Mucosa of descending colon (tissue), 3 donors: ENCODE results near the gene SECTM1. TPM values are rescaled to one million over a fixed set of nuclear protein-coding genes. Genes with fewer than 3 reads are reported as not detected.
A peak's percentile ranks its signal among the peaks of the same experiment; 100 is the strongest.

Source experiments
- ATAC-seq: fragments of 200-7000 bp; cut with Tn5 transposase; one replicate; pipeline ENCODE4 v1.9.1; 2020; ENCODE audit warnings: mild to moderate bottlenecking, moderate library complexity
- DNase-seq, 3 donors: peaks; one replicate each; pipeline ENCODE4 v3.0.0-alpha.2; 2020
- H3K36me3 ChIP-seq: fragments of 200-600 bp; one replicate; pipeline ENCODE4 v1.8.0; 2021; ENCODE audit warnings: low read depth, mild to moderate bottlenecking
- H3K4me1 ChIP-seq: fragments of 200-600 bp; one replicate; pipeline ENCODE4 v1.8.0; 2021; ENCODE audit warnings: low read depth, mild to moderate bottlenecking
- H3K4me3 ChIP-seq: fragments of 200-600 bp; one replicate; pipeline ENCODE4 v1.8.0; 2021; ENCODE audit warnings: mild to moderate bottlenecking
- H3K9me3 ChIP-seq: fragments of 200-600 bp; one replicate; pipeline ENCODE4 v1.8.0; 2021; ENCODE audit warnings: mild to moderate bottlenecking
- CTCF ChIP-seq: fragments of 200-600 bp; IDR thresholded peaks from one replicate; pipeline ENCODE4 v1.8.0; 2022; ENCODE audit warnings: antibody characterized with exemption, mild to moderate bottlenecking
- intact Hi-C, 2 donors: fragments of 100-400 bp; cut with DNase I in 1 of 2; cut with micrococcal nuclease in 1 of 2; formaldehyde crosslinking; loops; one replicate each; pipeline versions ENCODE4 v1.11.0 to v1.11.1; 2022; cut with DNase I, micrococcal nuclease
- total RNA-seq, 3 donors: library from RNA; stranded (reverse); fragmentation: NEBNext Ultra II Directional in 2 of 3; extraction: Animal tissue kit (Norgen Biotek cat#: 25700) in 2 of 3; gene quantifications; one replicate each; pipeline versions ENCODE4 v1.2.1 to v1.2.4, GENCODE V29; 2021 to 2023
- donor health status: DM: no; HTN: no; CAD: no; lungs with moderate emphysema.
- donor health status: DM: no; HTN: no; CAD: no.
- donor health status: DM: no; HTN: yes; CAD: no.

Gene SECTM1
- total RNA-seq, 3 donors from 2014 or later = 127 to 268 (median 213) TPM

- DNase-seq (peak in 2 of 3 donors; percentile 60 to 61), ATAC-seq (peak; percentile 56)
- no peaks in the 10 kb centered on the region for H3K9me3 ChIP-seq
- H3K4me3 ChIP-seq = no peak overlapping the region
- no peak for TF ChIP-seq CTCF
- intact Hi-C loops = no loop called here
- H3K4me1 ChIP-seq = peaks cover 28% of the 10 kb centered on the region
- no peaks in the 10 kb centered on the region for H3K36me3 ChIP-seq
These were observed 46.3 kb downstream of the SECTM1 start for GRCh38 chr17:82287013-82287867.

- no peak for ATAC-seq
- Histone ChIP-seq H3K4me1 (peaks cover 28% of the 10 kb centered on the region), H3K36me3 (no peaks in the 10 kb centered on the region), H3K4me3 (no peak overlapping the region), H3K9me3 (no peaks in the 10 kb centered on the region)
- intact Hi-C loops = no loop called here
- TF ChIP-seq CTCF = no peak
- DNase-seq = no peak
These were observed 48.4 kb downstream of the SECTM1 start for GRCh38 chr17:82285141-82285540.

GRCh38 chr17:82283208-82283749 lies 50.3 kb downstream of the SECTM1 start:
- no peak for TF ChIP-seq CTCF
- peak in 2 of 3 donors; percentile 46 to 61 for DNase-seq
- Histone ChIP-seq H3K36me3 (no peaks in the 10 kb centered on the region), H3K4me1 (peaks cover 28% of the 10 kb centered on the region), H3K9me3 (no peaks in the 10 kb centered on the region), H3K4me3 (no peak overlapping the region)
- ATAC-seq = no peak
- intact Hi-C loops = no loop called here

GRCh38 chr17:82282239-82283207 lies 51.0 kb downstream of the SECTM1 start:
- ATAC-seq (peak; percentile 46), DNase-seq (peak in 2 of 3 donors; percentile 51 to 55)
- Histone ChIP-seq H3K9me3 (no peaks in the 10 kb centered on the region), H3K4me1 (peaks cover 23% of the 10 kb centered on the region), H3K36me3 (no peaks in the 10 kb centered on the region), H3K4me3 (no peak overlapping the region)
- intact Hi-C loops = no loop called here
- TF ChIP-seq CTCF = no peak

- ATAC-seq (peak; percentile 82), DNase-seq (peak in 2 of 3 donors; percentile 59 to 69)
- Histone ChIP-seq H3K4me1 (peaks cover 15% of the 10 kb centered on the region), H3K36me3 (no peaks in the 10 kb centered on the region), H3K4me3 (no peak overlapping the region), H3K9me3 (no peaks in the 10 kb centered on the region)
- TF ChIP-seq CTCF = no peak
- intact Hi-C loops = no loop called here
These were observed 51.9 kb downstream of the SECTM1 start for GRCh38 chr17:82281502-82282238.
